HG03571 (cell line): ENCODE measurements around the gene TMC8.
"Not testable (repeated sequence)": the region's sequence is repeated elsewhere in the genome, so short reads cannot be mapped to it uniquely, and the experiment has no call there.

Experiments
- ATAC-seq: cut with Tn5 transposase; IDR thresholded peaks from one replicate; pipeline ENCODE4 v1.9.1; 2021; ENCODE audit not compliant: unreplicated experiment

The TMC8 gene

GRCh38 chr17:78133179-78133951, 2.8 kb downstream of the TMC8 start:
- ATAC-seq = no peak

- ATAC-seq = no peak
These were observed 3.7 kb downstream of the TMC8 start for GRCh38 chr17:78133971-78134898.

GRCh38 chr17:78134899-78135385, 4.4 kb downstream of the TMC8 start:
- ATAC-seq = no peak

- ATAC-seq = no peak
These were observed 5.4 kb downstream of the TMC8 start for GRCh38 chr17:78135858-78136500.

GRCh38 chr17:78137392-78138203, 7.0 kb downstream of the TMC8 start:
- ATAC-seq = no peak

- no peak for ATAC-seq
These were observed 7.9 kb downstream of the TMC8 start for GRCh38 chr17:78138204-78139060.

GRCh38 chr17:78139861-78140168, 9.2 kb downstream of the TMC8 start:
- ATAC-seq = not testable (repeated sequence)

GRCh38 chr17:78140169-78141051, 9.8 kb downstream of the TMC8 start:
- peak; percentile 53 for ATAC-seq

GRCh38 chr17:78141437-78142118, 11.0 kb downstream of the TMC8 start:
- no peak for ATAC-seq

GRCh38 chr17:78142119-78142861, 11.7 kb downstream of the TMC8 start:
- no peak for ATAC-seq

GRCh38 chr17:78143214-78144146, 12.9 kb downstream of the TMC8 start:
- ATAC-seq = no peak

- ATAC-seq = no peak
These were observed 13.7 kb downstream of the TMC8 start for GRCh38 chr17:78144147-78144719.

- no peak for ATAC-seq
These were observed 14.4 kb downstream of the TMC8 start for GRCh38 chr17:78144736-78145641.

GRCh38 chr17:78146471-78146869, 15.9 kb downstream of the TMC8 start:
- no peak for ATAC-seq

- ATAC-seq = no peak
These were observed 16.3 kb downstream of the TMC8 start for GRCh38 chr17:78146881-78147280.
